Skin epidermis (tissue), 12 donors: ENCODE results near the gene CNTNAP5.

Source experiments
- H3K27ac ChIP-seq, 21 experiments: fragments of 200-600 bp; sonication (generic) in 11 of 21; one replicate each; pipeline ENCODE4 v1.5.0; 2020; ENCODE audit warnings: mild to moderate bottlenecking in 3 of 21, inconsistent platforms in 2 of 21, moderate library complexity in 2 of 21
- H3K4me3 ChIP-seq, 7 experiments: fragments of 200-600 bp; sonication (generic) in 2 of 7; one replicate each; pipeline ENCODE4 v1.5.0; 2020; ENCODE audit warnings: inconsistent platforms in 2 of 7, mild to moderate bottlenecking in 2 of 7, moderate library complexity in 1 of 7

The CNTNAP5 gene

GRCh38 chr2:124708661-124709060 is 683.6 kb downstream of the CNTNAP5 start:
- no peak overlapping the region for H3K4me3 ChIP-seq
- H3K27ac ChIP-seq, result no peak overlapping the region

DNA sequence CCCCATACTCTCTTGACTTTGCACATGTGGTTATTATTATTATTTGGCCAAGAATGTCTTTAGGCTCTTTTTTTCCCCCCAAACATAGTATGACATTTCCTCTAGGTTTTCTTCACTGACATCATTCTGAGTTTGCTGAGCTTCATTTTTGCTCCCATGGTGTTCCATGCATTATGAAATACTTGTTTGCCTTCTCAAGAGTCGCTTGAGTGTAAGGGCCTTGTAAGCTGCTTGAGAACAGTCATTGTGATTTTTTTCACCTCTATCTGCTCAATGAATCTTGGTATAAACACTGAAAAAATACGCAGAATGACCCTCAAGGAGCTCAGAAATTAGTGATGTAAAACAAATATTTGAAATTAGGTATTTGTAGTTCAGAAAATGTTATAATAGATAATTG is 688.9 kb downstream of the CNTNAP5 start:
- no peak overlapping the region for H3K27ac ChIP-seq
- H3K4me3 ChIP-seq, result no peak overlapping the region

DNA sequence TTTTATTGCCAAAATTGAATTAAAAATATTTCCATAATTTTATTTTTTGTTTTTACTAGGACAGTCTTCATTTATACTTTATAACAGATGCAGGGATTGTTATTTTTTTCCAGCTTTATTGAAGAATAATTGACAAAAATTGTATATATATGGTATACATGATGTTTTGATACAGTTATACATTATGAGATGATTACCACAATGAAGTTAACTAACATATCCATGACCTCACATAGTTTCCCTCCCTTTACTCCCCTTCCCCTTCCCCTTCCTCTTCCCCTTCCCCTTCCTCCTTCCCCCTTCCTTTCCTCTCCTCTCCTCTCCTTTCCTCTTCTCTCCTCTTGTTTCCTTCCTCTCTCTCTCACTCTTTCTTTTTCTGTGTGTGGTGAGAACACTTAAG is 700.1 kb downstream of the CNTNAP5 start:
- Histone ChIP-seq H3K27ac (no peak overlapping the region), H3K4me3 (no peak overlapping the region)

DNA sequence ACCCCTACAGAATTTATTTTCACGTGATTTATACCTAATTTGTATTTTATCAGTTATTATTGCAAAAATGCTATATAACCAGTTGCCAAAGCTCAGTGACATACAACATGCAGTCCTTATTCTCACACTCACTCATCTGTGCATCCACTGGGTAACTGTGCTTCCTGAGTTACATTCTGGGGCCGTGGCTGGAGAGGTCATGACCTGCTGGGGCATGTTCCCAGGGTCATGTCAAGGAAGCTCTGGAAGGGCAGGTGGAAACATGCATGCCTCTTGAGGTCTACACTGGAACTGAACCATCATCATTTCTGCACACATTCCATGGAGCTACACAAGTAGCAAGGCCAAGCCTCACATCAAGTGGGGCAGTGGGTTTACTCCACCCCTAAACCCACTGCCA is 715.5 kb downstream of the CNTNAP5 start:
- H3K4me3 ChIP-seq, result no peak overlapping the region
- H3K27ac ChIP-seq, result no peak overlapping the region

DNA sequence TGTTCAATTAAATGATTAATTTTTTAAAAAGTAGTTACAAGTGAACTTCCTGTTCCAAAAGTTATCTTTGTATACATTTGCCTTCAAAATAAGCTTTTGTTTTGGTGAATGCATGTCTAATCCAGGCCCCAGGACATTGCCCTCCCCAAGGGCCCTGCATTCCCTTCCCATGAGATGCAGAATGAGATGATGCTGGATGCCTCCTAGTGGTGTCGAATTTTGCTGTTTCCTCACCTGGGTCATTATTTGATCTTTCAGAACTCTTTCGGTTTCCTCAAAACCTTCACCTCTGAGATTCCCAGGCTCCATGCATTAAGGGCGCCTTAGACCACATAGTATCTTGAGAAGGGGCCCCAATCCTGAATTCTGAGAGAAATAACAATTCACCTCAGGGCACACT is 728.8 kb downstream of the CNTNAP5 start:
- no peak overlapping the region for H3K4me3 ChIP-seq
- H3K27ac ChIP-seq, result no peak overlapping the region

GRCh38 chr2:124755386-124755785 is 730.3 kb downstream of the CNTNAP5 start:
- Histone ChIP-seq H3K4me3 (no peak overlapping the region), H3K27ac (no peak overlapping the region)

- Histone ChIP-seq H3K27ac (no peak overlapping the region), H3K4me3 (no peak overlapping the region)
Measured at GRCh38 chr2:124756048-124756447, 731.0 kb downstream of the CNTNAP5 start.

- no peak overlapping the region for H3K4me3 ChIP-seq
- no peak overlapping the region for H3K27ac ChIP-seq
Measured at GRCh38 chr2:124762388-124762787, 737.3 kb downstream of the CNTNAP5 start.

DNA sequence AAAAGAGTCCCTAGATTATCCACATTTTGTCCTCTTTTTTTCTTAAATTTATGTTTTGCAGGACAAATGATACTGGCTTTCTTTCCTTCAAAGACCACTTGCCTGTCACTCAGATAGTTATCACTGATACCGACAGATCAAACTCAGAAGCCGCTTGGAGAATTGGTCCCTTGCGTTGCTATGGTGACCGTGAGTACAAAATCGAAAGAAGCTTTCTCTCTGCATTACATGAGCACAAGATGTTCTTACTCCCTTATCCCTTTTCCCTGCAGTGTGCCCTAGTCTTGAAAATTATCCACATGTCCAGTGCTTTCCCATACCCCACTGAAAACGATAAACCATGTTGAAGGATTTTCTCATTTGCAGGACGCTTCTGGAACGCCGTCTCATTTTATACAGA is 738.5 kb downstream of the CNTNAP5 start:
- Histone ChIP-seq H3K4me3 (no peak overlapping the region), H3K27ac (no peak overlapping the region)

DNA sequence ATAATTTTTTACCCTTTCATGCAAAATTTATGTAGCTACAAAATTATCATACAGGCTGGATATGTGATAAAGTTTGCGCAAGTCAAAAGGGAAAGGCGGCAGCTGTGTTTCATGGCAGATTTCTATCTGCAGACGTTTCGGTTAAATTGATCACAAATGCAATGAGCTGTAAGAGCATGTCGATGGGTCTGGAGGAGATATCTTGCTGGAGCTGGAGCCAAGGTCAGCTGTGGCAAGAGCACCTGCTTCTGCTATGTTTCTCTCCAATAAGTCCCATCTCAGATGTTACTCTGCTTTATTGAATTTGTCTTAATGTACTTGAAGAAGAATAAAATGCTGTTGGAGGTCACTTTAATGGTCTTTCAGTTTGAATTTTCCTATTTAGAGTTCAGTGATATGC is 749.7 kb downstream of the CNTNAP5 start:
- no peak overlapping the region for H3K27ac ChIP-seq
- no peak overlapping the region for H3K4me3 ChIP-seq

DNA sequence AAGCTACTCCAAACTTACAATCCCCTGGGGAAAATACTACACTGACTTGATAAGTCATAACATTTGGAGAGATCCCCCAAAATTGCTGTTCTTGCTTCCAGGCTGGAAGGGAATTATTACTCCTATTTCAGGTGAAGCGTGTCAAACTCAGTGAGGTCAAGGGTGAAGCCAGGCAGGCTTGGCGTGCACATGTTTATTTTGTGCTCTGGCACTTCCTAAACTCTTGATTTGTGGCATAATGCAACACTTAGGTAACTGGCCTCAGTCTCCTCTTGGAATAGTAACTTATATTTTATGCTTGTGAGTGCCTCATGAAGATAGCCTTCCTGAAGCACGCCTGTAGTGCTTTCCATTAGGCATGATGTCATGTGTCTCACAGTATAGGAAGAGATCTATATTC is 751.2 kb downstream of the CNTNAP5 start:
- no peak overlapping the region for H3K4me3 ChIP-seq
- H3K27ac ChIP-seq, result no peak overlapping the region

DNA sequence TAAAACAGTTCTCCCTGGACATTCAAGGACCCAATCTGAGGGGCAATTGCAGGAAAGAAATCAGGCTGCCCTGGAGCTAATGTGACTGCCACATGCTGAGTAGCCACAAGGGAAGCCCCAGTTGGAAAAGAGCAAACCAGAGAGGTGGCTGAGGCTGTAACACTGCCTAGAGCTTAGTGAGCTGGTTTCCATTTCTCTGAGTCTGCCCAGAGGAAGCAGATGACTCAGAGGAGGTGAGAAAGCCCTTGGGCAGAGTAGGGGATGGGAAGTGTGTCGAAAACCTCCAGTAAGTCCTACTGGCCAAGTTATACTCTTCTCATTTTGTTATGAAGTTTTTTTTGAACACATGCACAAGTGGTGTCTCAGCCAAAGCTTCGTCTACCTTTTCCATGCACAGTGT is 753.0 kb downstream of the CNTNAP5 start:
- H3K4me3 ChIP-seq, result no peak overlapping the region

DNA sequence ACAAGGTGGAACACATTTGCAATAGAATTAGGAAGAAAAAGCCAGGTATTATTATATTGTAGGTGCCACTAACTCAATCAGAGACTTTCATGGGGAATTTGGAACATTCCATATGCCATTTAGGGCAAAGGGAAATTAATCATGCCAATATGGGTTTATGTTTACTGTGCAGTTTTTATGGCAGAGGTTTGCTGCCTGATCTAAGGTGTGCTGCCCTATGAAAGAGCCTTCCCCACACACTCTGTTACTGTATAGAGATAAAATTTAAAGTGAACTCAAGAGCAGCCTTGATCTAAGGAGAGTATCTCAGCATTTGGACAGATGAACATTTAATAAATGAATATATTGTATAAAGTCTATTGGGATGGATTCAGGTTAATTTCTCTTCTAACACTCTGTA is 771.6 kb downstream of the CNTNAP5 start:
- H3K27ac ChIP-seq, result no peak overlapping the region
- no peak overlapping the region for H3K4me3 ChIP-seq

More for the DNA sequence above, 753.0 kb downstream of the CNTNAP5 start:
- H3K27ac ChIP-seq, result no peak overlapping the region

GRCh38 chr2:124797049-124797448 is 772.0 kb downstream of the CNTNAP5 start:
- Histone ChIP-seq H3K27ac (no peak overlapping the region), H3K4me3 (no peak overlapping the region)

- no peak overlapping the region for H3K4me3 ChIP-seq
- no peak overlapping the region for H3K27ac ChIP-seq
Measured at GRCh38 chr2:124798551-124798950, 773.5 kb downstream of the CNTNAP5 start.

DNA sequence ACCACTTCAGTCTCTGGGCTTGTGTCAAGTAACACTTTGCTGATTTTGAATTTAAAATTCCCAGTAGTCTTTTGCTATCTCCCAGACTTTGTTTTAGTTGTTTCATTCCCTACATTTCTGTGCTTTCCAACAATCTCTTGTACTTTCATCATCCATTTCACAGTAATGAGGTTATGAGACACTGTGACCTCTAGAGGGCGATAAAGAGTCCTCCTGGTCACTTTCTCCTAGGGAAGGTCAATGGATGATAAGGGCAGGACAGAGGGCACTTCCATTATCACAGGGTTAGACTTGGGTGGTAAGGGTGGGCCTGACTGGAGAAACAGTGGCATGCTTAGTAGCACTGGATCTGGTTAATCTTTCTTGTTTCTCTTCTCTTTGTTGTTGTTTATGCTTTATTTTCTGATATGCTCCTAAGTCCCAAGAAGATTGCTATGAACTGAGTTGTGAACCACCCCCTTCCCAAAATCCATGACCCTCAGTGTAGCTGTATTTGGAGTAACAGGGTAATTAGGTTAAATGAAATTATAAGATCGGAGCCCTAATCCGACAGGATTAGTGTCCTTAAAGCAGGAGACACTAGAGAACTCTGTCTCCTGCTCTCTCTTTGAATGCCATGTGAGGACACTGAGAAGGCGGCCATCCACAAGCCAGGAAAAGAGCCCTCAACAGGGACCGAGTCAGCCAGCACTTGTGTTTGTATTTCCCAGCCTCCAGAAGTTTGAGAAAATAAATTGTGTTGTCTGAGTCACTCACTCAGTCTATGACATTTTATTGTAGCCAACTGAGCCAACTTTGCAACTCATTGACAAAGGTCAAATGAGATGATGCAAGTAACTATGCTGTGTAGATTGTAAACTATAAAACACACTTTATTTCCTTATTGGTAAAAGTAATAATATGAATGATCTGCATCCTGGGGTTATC is 779.2 kb downstream of the CNTNAP5 start:
- Histone ChIP-seq H3K27ac (no peak overlapping the region), H3K4me3 (no peak overlapping the region)

- Histone ChIP-seq H3K4me3 (no peak overlapping the region), H3K27ac (no peak overlapping the region)
Measured at GRCh38 chr2:124805060-124805459, 780.0 kb downstream of the CNTNAP5 start.

DNA sequence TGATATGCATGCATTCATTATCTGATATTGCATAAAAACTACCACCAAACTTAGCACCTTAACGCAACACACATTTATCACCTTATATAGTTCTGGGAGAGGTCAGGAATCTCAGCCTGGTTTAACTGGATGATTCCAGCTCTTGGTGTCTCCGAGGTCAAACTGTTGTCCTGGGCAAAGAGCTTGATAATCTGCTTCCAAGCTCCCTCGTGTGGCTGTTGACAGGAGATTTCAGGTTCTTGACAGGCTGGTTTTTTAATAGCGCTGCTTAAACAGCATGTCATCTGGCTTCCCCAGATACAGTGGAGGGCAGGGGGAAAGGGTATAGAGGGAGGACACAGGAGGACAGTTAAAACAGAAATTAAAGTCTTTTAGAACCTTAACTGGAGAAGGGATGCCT is 785.0 kb downstream of the CNTNAP5 start:
- Histone ChIP-seq H3K27ac (no peak overlapping the region), H3K4me3 (no peak overlapping the region)

GRCh38 chr2:124814968-124815745 is 790.1 kb downstream of the CNTNAP5 start:
- H3K27ac ChIP-seq, result no peak overlapping the region
- H3K4me3 ChIP-seq, result no peak overlapping the region

DNA sequence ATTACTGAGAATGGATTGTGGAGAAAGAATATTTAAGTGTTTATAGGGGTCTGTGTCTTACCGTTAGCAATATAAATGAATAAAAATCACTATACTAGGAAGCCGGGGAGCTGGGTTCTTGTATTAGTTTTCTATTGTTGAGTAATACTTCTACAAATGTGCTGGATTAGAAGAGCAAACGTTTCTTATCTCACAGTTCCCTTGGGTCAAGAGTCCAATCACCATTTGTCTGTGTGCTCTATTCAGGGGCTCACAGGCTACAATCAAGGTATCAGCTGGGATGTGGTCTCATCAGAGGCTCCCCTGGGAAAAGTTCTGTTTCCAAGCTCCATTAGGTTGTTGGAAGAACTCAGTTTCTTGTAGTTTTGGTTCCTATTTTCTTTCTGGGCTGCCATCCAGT is 790.9 kb downstream of the CNTNAP5 start:
- Histone ChIP-seq H3K4me3 (no peak overlapping the region), H3K27ac (no peak overlapping the region)

- H3K4me3 ChIP-seq, result no peak overlapping the region
- no peak overlapping the region for H3K27ac ChIP-seq
Measured at GRCh38 chr2:124822516-124822915, 797.4 kb downstream of the CNTNAP5 start.
